HCT116 (cell line): Measurements from ENCODE around the gene PLAGL2. TPM values are rescaled to one million over a fixed set of nuclear protein-coding genes. Genes with fewer than 3 reads are reported as not detected.
"Not testable (repeated sequence)": the region's sequence is repeated elsewhere in the genome, so short reads cannot be mapped to it uniquely, and the experiment has no call there.

Experiments used
- ATAC-seq: fragments of 200-7000 bp; cut with Tn5 transposase; 2 replicates; pipeline ENCODE4 v1.9.1; 2020; ENCODE audit warnings: mild to moderate bottlenecking, moderate library complexity
- BruUV-seq: library from RNA; stranded (reverse); fragments of 400-500 nt; replicated peaks from 2 replicates; lab custom pipeline; 2021; lab: Mats Ljungman, UMichigan
- CTCF ChIA-PET: fragments of 300-600 bp; sonication (Branson Sonifier 250); formaldehyde crosslinking; loops from one replicate; lab custom pipeline; 2021; ENCODE audit warnings: antibody characterized with exemption; lab: Charles Lee
- POLR2A ChIA-PET: fragments of 300-600, 350-600 bp; sonication (Branson Sonifier 250); formaldehyde crosslinking; loops from one replicate; lab custom pipeline; 2021; ENCODE audit warnings: antibody characterized with exemption; lab: Charles Lee
- RAD21 ChIA-PET, 2 experiments: fragments of 300-600 bp; sonication (Branson Sonifier 250); formaldehyde crosslinking; loops; one replicate each; lab custom pipeline; 2023; ENCODE audit warnings: low total read pairs in 2 of 2; ENCODE audit not compliant: uncharacterized antibody in 2 of 2, unreplicated experiment in 2 of 2, low non-redundant PET in 1 of 2; lab: Charles Lee
- DNase-seq: peaks from one replicate; pipeline ENCODE4 v3.0.0-alpha.2; 2010; ENCODE audit warnings: low read depth, low spot score
- H2AFZ ChIP-seq: fragments of 200-600 bp; shearing (Covaris generic), sonication (generic); 2 replicates; pipeline ENCODE4 v1.6.1; 2017; ENCODE audit warnings: low read depth, mixed run types, mixed read lengths, antibody characterized with exemption, low read length; ENCODE audit not compliant: poor library complexity, severe bottlenecking
- H3K27ac ChIP-seq: 2 replicates; pipeline ENCODE4 v1.5.1; 2012; ENCODE audit warnings: low read depth, low read length
- H3K27me3 ChIP-seq: fragments of 200-600 bp; sonication (generic); 2 replicates; pipeline ENCODE4 v1.6.1; 2016; ENCODE audit warnings: mixed run types, low read length, mixed read lengths; ENCODE audit not compliant: insufficient read depth
- H3K36me3 ChIP-seq, 2 experiments: fragments of 200-500 bp in 1 of 2; fragments of 200-600 bp in 1 of 2; sonication (Bioruptor generic) in 1 of 2; sonication (generic) in 1 of 2; 2 replicates each; pipeline versions ENCODE4 v1.5.1 to v1.6.1; 2014 to 2016; ENCODE audit warnings: low read length in 2 of 2, inconsistent platforms in 1 of 2, mixed read lengths in 1 of 2, mixed run types in 1 of 2; ENCODE audit not compliant: insufficient read depth in 2 of 2, control insufficient read depth in 1 of 2
- H3K4me1 ChIP-seq, 2 experiments: fragments of 200-600 bp in 1 of 2; sonication (generic) in 1 of 2; 2 replicates each; pipeline versions ENCODE4 v1.5.1 to v1.6.1; 2012 to 2017; ENCODE audit warnings: low read length in 2 of 2, inconsistent platforms in 1 of 2, mild to moderate bottlenecking in 1 of 2, mixed read lengths in 1 of 2, mixed run types in 1 of 2, moderate library complexity in 1 of 2; ENCODE audit not compliant: insufficient read depth in 2 of 2, control insufficient read depth in 1 of 2
- H3K4me2 ChIP-seq: fragments of 200-600 bp; sonication (generic); 2 replicates; pipeline ENCODE4 v1.6.1; 2017; ENCODE audit warnings: mixed run types, low read length, mixed read lengths
- H3K4me3 ChIP-seq, 2 experiments: fragments of 200-600 bp in 1 of 2; sonication (generic) in 1 of 2; replicated peaks in 1 of 2; 2 replicates each; pipeline ENCODE4 v1.5.1; 2011 to 2016; ENCODE audit warnings: low read length in 2 of 2, control low read depth in 1 of 2, low read depth in 1 of 2, mild to moderate bottlenecking in 1 of 2, mixed read lengths in 1 of 2, mixed run types in 1 of 2
- H3K79me2 ChIP-seq: fragments of 200-600 bp; sonication (generic); 2 replicates; pipeline ENCODE4 v1.6.1; 2017; ENCODE audit warnings: mild to moderate bottlenecking, mixed run types, low read length, moderate library complexity, mixed read lengths; ENCODE audit not compliant: insufficient read depth
- H3K9ac ChIP-seq: fragments of 200-600 bp; sonication (generic); 2 replicates; pipeline ENCODE4 v1.6.1; 2016; ENCODE audit warnings: low read length, mixed read lengths
- H3K9me2 ChIP-seq: fragments of 200-600 bp; sonication (generic), shearing (Covaris generic); 2 replicates; pipeline ENCODE4 v1.6.1; 2017; ENCODE audit warnings: mixed run types, mild to moderate bottlenecking, moderate library complexity; ENCODE audit not compliant: insufficient read depth
- H3K9me3 ChIP-seq, 2 experiments: fragments of 200-500 bp in 1 of 2; fragments of 200-600 bp in 1 of 2; sonication (Bioruptor generic) in 1 of 2; sonication (generic) in 1 of 2; 2 replicates each; pipeline ENCODE4 v1.6.1; 2014 to 2017; ENCODE audit warnings: low read length in 2 of 2, mixed read lengths in 2 of 2, inconsistent platforms in 1 of 2, low read depth in 1 of 2, mild to moderate bottlenecking in 1 of 2, mixed run types in 1 of 2, moderate library complexity in 1 of 2; ENCODE audit not compliant: control insufficient read depth in 1 of 2, insufficient read depth in 1 of 2
- H4K20me1 ChIP-seq: fragments of 200-600 bp; sonication (generic), shearing (Covaris generic); 2 replicates; pipeline ENCODE4 v1.6.1; 2017; ENCODE audit warnings: mixed run types, mild to moderate bottlenecking, moderate library complexity; ENCODE audit not compliant: insufficient read depth
- ATF3 ChIP-seq: IDR thresholded peaks from 2 replicates; pipeline ENCODE4 v1.6.1; 2012
- EZH2 ChIP-seq: fragments of 200-600 bp; sonication (generic); IDR thresholded peaks from 2 replicates; pipeline ENCODE4 v1.6.1; 2017; ENCODE audit warnings: antibody characterized with exemption, mixed run types
- RAD21 ChIP-seq: IDR thresholded peaks from 2 replicates; pipeline ENCODE4 v1.6.1; 2012; ENCODE audit warnings: low read depth, mild to moderate bottlenecking
- SRF ChIP-seq: IDR thresholded peaks from 2 replicates; pipeline ENCODE4 v1.6.1; 2012; ENCODE audit warnings: low read depth
- TCF7L2 ChIP-seq: IDR thresholded peaks from 2 replicates; pipeline ENCODE4 v1.7.0; 2011; ENCODE audit warnings: borderline replicate concordance, inconsistent platforms; ENCODE audit not compliant: insufficient read depth, insufficient read length; ENCODE audit errors: extremely low read depth
- ZNF274 ChIP-seq: fragments of 200-500 bp; sonication (Bioruptor generic); IDR thresholded peaks from 2 replicates; pipeline ENCODE4 v1.6.1; 2014; ENCODE audit warnings: mild to moderate bottlenecking, low read depth, low read length, inconsistent platforms
- intact Hi-C: fragments of 100-400 bp; cut with micrococcal nuclease; formaldehyde crosslinking; loops from 2 replicates; pipeline ENCODE4 v1.10.0; 2022
- total RNA-seq: library from RNA; stranded (reverse); gene quantifications from one replicate; pipeline ENCODE4 v1.2.1, GENCODE V29; 2021; ENCODE audit not compliant: unreplicated experiment

Gene PLAGL2
- total RNA-seq, 1 experiment from 2014 or later, result 18.3 TPM

- DNase-seq (no peak), ATAC-seq (no peak)
- Histone ChIP-seq H3K4me3 (no peak overlapping the region), H3K9ac (no peak overlapping the region), H3K79me2 (no peaks in the 10 kb centered on the region), H3K4me1 (peaks cover 0 to 10% of the 10 kb centered on the region in 2 experiments; a peak in 2 of 4 replicates), H3K27me3 (no peaks in the 10 kb centered on the region), H3K9me3 (no peaks in the 10 kb centered on the region), H3K4me2 (no peak overlapping the region), H3K9me2 (no peaks in the 10 kb centered on the region), H3K27ac (no peak overlapping the region), H3K36me3 (no peaks in the 10 kb centered on the region), H4K20me1 (no peaks in the 10 kb centered on the region), H2AFZ (no peak overlapping the region)
- TF ChIP-seq TCF7L2, result no peak
- TF ChIP-seq ATF3, result no peak
- TF ChIP-seq ZNF274, result no peak
- TF ChIP-seq RAD21, result no peak
- TF ChIP-seq SRF, result no peak
- TF ChIP-seq EZH2, result no peak
- BruUV-seq, result no TSS peak
- CTCF ChIA-PET, result no interaction called here
- intact Hi-C loops, result no loop called here
- POLR2A ChIA-PET, result no interaction called here
- RAD21 ChIA-PET, result no interaction called here
These were observed 40.5 kb upstream of the PLAGL2 start for GRCh38 chr20:32248043-32248442.

- DNase-seq, H3K4me1 ChIP-seq, H3K79me2 ChIP-seq, H3K4me2 ChIP-seq, H3K36me3 ChIP-seq, intact Hi-C loops, POLR2A ChIA-PET, H3K9me3 ChIP-seq, H3K9ac ChIP-seq, ATAC-seq, H3K27ac ChIP-seq, CTCF ChIA-PET, H4K20me1 ChIP-seq, BruUV-seq, RAD21 ChIA-PET, H3K4me3 ChIP-seq, H2AFZ ChIP-seq, H3K27me3 ChIP-seq, H3K9me2 ChIP-seq: not testable (repeated sequence)
These were observed 38.7 kb upstream of the PLAGL2 start for GRCh38 chr20:32246208-32246607.
